ENCODE data around the gene PUM2. TPM values are rescaled to one million over a fixed set of nuclear protein-coding genes. Genes with fewer than 3 reads are reported as not detected.

Gene PUM2
- total and polyA plus RNA-seq, 2 of the 13 experiments (the other 11 are each of a cell fraction or from before 2014, with no cell fraction given): 69.6 to 69.8 TPM

GRCh38 chr2:20350041-20350712 lies 467 bp downstream of the PUM2 start (continued):
- TF ChIP-seq REST (IDR thresholded peaks at IDR 0.05; ENCODE audit: borderline replicate concordance in 1 of 2, low read depth in 1 of 2, low read length in 2 of 2) (no peak; a peak in 1 of 4 replicates), ZNF740 (CRISPR knock-in tag; IDR thresholded peaks at IDR 0.05) (peak; percentile 33), ESRRA (CRISPR knock-in tag; IDR thresholded peaks at IDR 0.05; ENCODE audit: low read depth) (0 out of 2 replicates have a peak, but pooled peaks have one; percentile 22), MNT (IDR thresholded peaks at IDR 0.05) (no peak), SP2 (CRISPR knock-in tag; IDR thresholded peaks at IDR 0.05) (no peak), MED1 (CRISPR knock-in tag; IDR thresholded peaks at IDR 0.05) (peak; percentile 27; the same call in 1 of the 2 replicates), GFI1 (CRISPR knock-in tag; IDR thresholded peaks at IDR 0.05; ENCODE audit: borderline replicate concordance) (peak; percentile 21; the same call in 1 of the 2 replicates), ZNF780A (CRISPR knock-in tag; IDR thresholded peaks at IDR 0.05) (peak; percentile 31; the same call in 1 of the 2 replicates), RORA (CRISPR knock-in tag; IDR thresholded peaks at IDR 0.05) (no peak), ZNF777 (CRISPR knock-in tag; IDR thresholded peaks at IDR 0.05) (peak; percentile 83), GATAD2A (CRISPR knock-in tag; IDR thresholded peaks at IDR 0.05) (no peak; the same call in 1 of the 2 replicates), SNAPC4 (CRISPR knock-in tag; IDR thresholded peaks at IDR 0.05) (no peak), ZNF232 (CRISPR knock-in tag; IDR thresholded peaks at IDR 0.05; ENCODE audit: borderline replicate concordance) (no peak; the same call in 1 of the 2 replicates), DR1 (CRISPR knock-in tag; IDR thresholded peaks at IDR 0.05) (no peak), CHD2 (IDR thresholded peaks at IDR 0.05; ENCODE audit: low read depth, low read length) (peak; percentile 73), ASH2L (IDR thresholded peaks at IDR 0.05; ENCODE audit: insufficient read length, low read depth, low read length) (peak; percentile 83), FOXM1 (CRISPR knock-in tag; IDR thresholded peaks at IDR 0.05) (no peak)
